Measurements from ENCODE around the gene PTPN3.

GRCh38 chr9:109468927-109469326 lies 29.2 kb downstream of the PTPN3 start:
- TF ChIP-seq EGR1 (IDR thresholded peaks at IDR 0.05; ENCODE audit: low read depth in 2 of 2): no peak
- no peak for TF ChIP-seq CTCF (IDR thresholded peaks at IDR 0.05; ENCODE audit: low read depth, low read length, missing input control)
- TF ChIP-seq RAD21 (IDR thresholded peaks at IDR 0.05): no peak
- TF ChIP-seq SP1 (IDR thresholded peaks at IDR 0.05): no peak
- TF ChIP-seq REST (IDR thresholded peaks at IDR 0.05): no peak
